Measurements from ENCODE around the gene CNTNAP5.

CNTNAP5 gene

GRCh38 chr2:124646166-124646815, 621.2 kb downstream of the CNTNAP5 start:
- DNase-seq (ENCODE audit: low read depth): no peak
- no peak overlapping the region for H3K4me3 ChIP-seq (ENCODE audit: control insufficient read depth, low read depth, low read length)
- no peak for TF ChIP-seq CTCF (conservative IDR thresholded peaks at IDR 0.05; ENCODE audit: control insufficient read depth, insufficient read depth, low read depth, low read length)

GRCh38 chr2:124647245-124647644, 622.2 kb downstream of the CNTNAP5 start:
- H3K4me3 ChIP-seq (ENCODE audit: control insufficient read depth, low read depth, low read length): no peak overlapping the region
- DNase-seq (ENCODE audit: low read depth): no peak
- TF ChIP-seq CTCF (conservative IDR thresholded peaks at IDR 0.05; ENCODE audit: control insufficient read depth, insufficient read depth, low read depth, low read length): no peak

GRCh38 chr2:124647663-124648062, 622.6 kb downstream of the CNTNAP5 start:
- no peak overlapping the region for H3K4me3 ChIP-seq (ENCODE audit: control insufficient read depth, low read depth, low read length)
- no peak for TF ChIP-seq CTCF (conservative IDR thresholded peaks at IDR 0.05; ENCODE audit: control insufficient read depth, insufficient read depth, low read depth, low read length)
- DNase-seq (ENCODE audit: low read depth): no peak

- no peak for TF ChIP-seq CTCF (conservative IDR thresholded peaks at IDR 0.05; ENCODE audit: control insufficient read depth, insufficient read depth, low read depth, low read length)
- H3K4me3 ChIP-seq (ENCODE audit: control insufficient read depth, low read depth, low read length): no peak overlapping the region
- DNase-seq (ENCODE audit: low read depth): no peak
Observed at GRCh38 chr2:124649001-124649400, 623.9 kb downstream of the CNTNAP5 start.

GRCh38 chr2:124652099-124652498, 627.0 kb downstream of the CNTNAP5 start:
- no peak overlapping the region for H3K4me3 ChIP-seq (ENCODE audit: control insufficient read depth, low read depth, low read length)
- TF ChIP-seq CTCF (conservative IDR thresholded peaks at IDR 0.05; ENCODE audit: control insufficient read depth, insufficient read depth, low read depth, low read length): no peak
- no peak for DNase-seq (ENCODE audit: low read depth)

GRCh38 chr2:124658373-124658772, 633.3 kb downstream of the CNTNAP5 start:
- TF ChIP-seq CTCF (conservative IDR thresholded peaks at IDR 0.05; ENCODE audit: control insufficient read depth, insufficient read depth, low read depth, low read length): no peak
- H3K4me3 ChIP-seq (ENCODE audit: control insufficient read depth, low read depth, low read length): no peak overlapping the region
- DNase-seq (ENCODE audit: low read depth): no peak

- no peak overlapping the region for H3K4me3 ChIP-seq (ENCODE audit: control insufficient read depth, low read depth, low read length)
- TF ChIP-seq CTCF (conservative IDR thresholded peaks at IDR 0.05; ENCODE audit: control insufficient read depth, insufficient read depth, low read depth, low read length): no peak
- DNase-seq (ENCODE audit: low read depth): no peak
Observed at GRCh38 chr2:124661558-124661957, 636.5 kb downstream of the CNTNAP5 start.
